ENCODE measurements around the gene N4BP3.
A peak's percentile ranks its signal among the peaks of the same experiment; 100 is the strongest.

DNA sequence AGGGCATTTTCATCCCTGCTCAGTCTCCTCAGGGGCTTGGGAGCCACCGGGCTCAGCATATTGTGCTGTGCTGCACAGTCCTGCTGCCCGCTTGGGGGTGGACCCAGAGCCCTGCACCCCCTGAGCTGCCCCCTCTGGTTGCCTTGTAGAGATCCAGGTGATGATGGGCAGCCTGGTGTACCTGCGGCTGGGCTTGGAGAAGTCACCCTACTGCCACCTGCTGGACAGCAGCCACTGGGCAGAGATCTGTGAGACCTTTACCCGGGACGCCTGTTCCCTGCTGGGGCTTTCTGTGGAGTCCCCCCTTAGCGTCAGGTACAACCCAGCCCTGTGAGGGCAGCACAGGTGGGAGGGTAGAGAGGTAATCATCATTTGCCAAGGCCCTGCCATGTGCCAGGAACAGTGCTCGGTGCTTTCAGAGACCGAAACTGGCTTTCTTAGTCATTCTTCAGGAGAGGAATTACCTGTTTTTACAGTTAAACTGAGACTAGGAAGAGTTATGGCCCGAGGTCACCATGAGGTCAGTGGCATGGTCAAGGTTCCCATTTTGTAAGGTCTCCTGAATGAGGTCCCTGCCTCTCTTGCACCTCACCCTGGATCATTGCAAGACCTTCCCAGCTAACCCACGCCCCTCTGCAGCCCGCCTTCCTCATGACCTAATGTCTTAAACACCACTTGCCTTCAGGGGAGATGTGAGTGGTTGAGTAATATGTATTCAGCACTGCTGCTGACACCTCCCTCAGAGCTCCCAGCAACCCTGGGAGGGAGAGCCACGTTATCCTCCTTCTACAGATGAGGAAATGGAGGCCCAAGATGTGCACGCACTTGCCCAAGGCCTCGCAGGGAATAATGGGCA, 32.9 kb downstream of the N4BP3 start:
- TF ChIP-seq CTCF (IDR thresholded peaks at IDR 0.05; ENCODE audit: low read length): peak; percentile 83
- TF ChIP-seq EZH2 (optimal IDR thresholded peaks at IDR 0.05; ENCODE audit: low read depth, low read length): no peak
